Stimulated activated CD4-positive, alpha-beta T cell treated with anti-CD3 and anti-CD28 coated beads, Interleukin-2, amount 100 ng/mL, for 48 hours (primary cell): ENCODE results near the gene ATF7.
"Not testable (repeated sequence)": the region's sequence is repeated elsewhere in the genome, so short reads cannot be mapped to it uniquely, and the experiment has no call there.

Experiments
- DNase-seq, 2 donors: peaks; one replicate each; pipeline ENCODE4 v3.0.0-alpha.2; 2020

ATF7 gene

GRCh38 chr12:53593707-53594106 lies 32.5 kb downstream of the ATF7 start:
- DNase-seq = no peak

- DNase-seq = no peak
Observed at GRCh38 chr12:53593031-53593430, 33.2 kb downstream of the ATF7 start.

GRCh38 chr12:53592426-53592825 lies 33.8 kb downstream of the ATF7 start:
- no peak for DNase-seq

- no peak for DNase-seq
Observed at GRCh38 chr12:53591301-53592206, 34.6 kb downstream of the ATF7 start.

GRCh38 chr12:53590652-53591051 lies 35.5 kb downstream of the ATF7 start:
- no peak for DNase-seq

GRCh38 chr12:53589915-53590314 lies 36.3 kb downstream of the ATF7 start:
- no peak for DNase-seq

- DNase-seq = no peak
Observed at GRCh38 chr12:53589423-53589822, 36.8 kb downstream of the ATF7 start.

- no peak for DNase-seq
Observed at GRCh38 chr12:53588123-53588522, 38.1 kb downstream of the ATF7 start.

- no peak for DNase-seq
Observed at GRCh38 chr12:53586745-53587144, 39.4 kb downstream of the ATF7 start.

GRCh38 chr12:53585448-53586125 lies 40.6 kb downstream of the ATF7 start:
- DNase-seq = no peak

- no peak for DNase-seq
Observed at GRCh38 chr12:53579545-53579955, 46.6 kb downstream of the ATF7 start.

- no peak for DNase-seq
Observed at GRCh38 chr12:53578783-53579182, 47.4 kb downstream of the ATF7 start.

GRCh38 chr12:53577941-53578352 lies 48.2 kb downstream of the ATF7 start:
- no peak for DNase-seq

GRCh38 chr12:53575502-53576249 lies 50.5 kb downstream of the ATF7 start:
- DNase-seq = no peak

- DNase-seq = no peak
Observed at GRCh38 chr12:53572134-53572758, 53.9 kb downstream of the ATF7 start.

- DNase-seq = no peak
Observed at GRCh38 chr12:53571295-53571694, 54.9 kb downstream of the ATF7 start.

GRCh38 chr12:53568809-53569557 lies 57.2 kb downstream of the ATF7 start:
- DNase-seq = no peak

- no peak for DNase-seq
Observed at GRCh38 chr12:53567961-53568808, 58.0 kb downstream of the ATF7 start.

GRCh38 chr12:53565376-53565775 lies 60.8 kb downstream of the ATF7 start:
- not testable (repeated sequence) for DNase-seq

GRCh38 chr12:53564941-53565340 lies 61.2 kb downstream of the ATF7 start:
- no peak for DNase-seq

GRCh38 chr12:53564278-53564677 lies 61.9 kb downstream of the ATF7 start:
- no peak for DNase-seq
